Measurements from ENCODE around the gene MRPS6.

DNA sequence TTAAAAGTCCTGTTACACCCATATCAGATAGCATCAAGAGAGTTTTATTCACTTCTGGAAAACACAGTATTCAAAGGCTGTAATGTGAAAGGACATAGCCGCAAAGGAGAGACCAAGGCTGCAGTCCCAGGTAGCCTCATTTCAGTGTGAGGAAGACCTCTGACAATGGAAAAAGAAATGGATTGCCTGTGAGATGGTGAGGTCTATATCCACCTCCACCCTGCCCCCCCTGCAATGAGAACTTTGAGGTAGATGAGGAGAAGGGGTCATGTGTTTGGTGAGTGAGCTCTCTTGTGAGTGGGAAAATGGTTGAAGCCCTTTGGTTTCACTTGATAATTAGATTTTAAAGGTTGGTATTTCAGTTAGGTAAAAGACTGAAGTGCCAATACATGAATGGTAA is 3.5 kb downstream of the MRPS6 start:
- TF ChIP-seq, protein P1, sequence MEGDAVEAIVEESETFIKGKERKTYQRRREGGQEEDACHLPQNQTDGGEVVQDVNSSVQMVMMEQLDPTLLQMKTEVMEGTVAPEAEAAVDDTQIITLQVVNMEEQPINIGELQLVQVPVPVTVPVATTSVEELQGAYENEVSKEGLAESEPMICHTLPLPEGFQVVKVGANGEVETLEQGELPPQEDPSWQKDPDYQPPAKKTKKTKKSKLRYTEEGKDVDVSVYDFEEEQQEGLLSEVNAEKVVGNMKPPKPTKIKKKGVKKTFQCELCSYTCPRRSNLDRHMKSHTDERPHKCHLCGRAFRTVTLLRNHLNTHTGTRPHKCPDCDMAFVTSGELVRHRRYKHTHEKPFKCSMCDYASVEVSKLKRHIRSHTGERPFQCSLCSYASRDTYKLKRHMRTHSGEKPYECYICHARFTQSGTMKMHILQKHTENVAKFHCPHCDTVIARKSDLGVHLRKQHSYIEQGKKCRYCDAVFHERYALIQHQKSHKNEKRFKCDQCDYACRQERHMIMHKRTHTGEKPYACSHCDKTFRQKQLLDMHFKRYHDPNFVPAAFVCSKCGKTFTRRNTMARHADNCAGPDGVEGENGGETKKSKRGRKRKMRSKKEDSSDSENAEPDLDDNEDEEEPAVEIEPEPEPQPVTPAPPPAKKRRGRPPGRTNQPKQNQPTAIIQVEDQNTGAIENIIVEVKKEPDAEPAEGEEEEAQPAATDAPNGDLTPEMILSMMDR (conservative IDR thresholded peaks at IDR 0.05 in 1 of 2, IDR thresholded peaks at IDR 0.05 in 1 of 2; ENCODE audit: extremely low read depth in 1 of 2, insufficient read depth in 1 of 2, low read depth in 1 of 2, low read length in 2 of 2), result no peak
- no peak for TF ChIP-seq EZH2 (IDR thresholded peaks at IDR 0.05; ENCODE audit: borderline replicate concordance, low read length)
